Measurements from ENCODE around the gene ZDHHC4. TPM values are rescaled to one million over a fixed set of nuclear protein-coding genes. Genes with fewer than 3 reads are reported as not detected.
A peak's percentile ranks its signal among the peaks of the same experiment; 100 is the strongest.

The ZDHHC4 gene
- total and polyA plus RNA-seq, 2 of the 13 experiments (the other 11 are each of a cell fraction or from before 2014, with no cell fraction given): 83.2 to 188 TPM

GRCh38 chr7:6577369-6578113 is at the start of gene ZDHHC4 (continued):
- peak; percentile 89 for TF ChIP-seq GATAD1 (CRISPR knock-in tag; IDR thresholded peaks at IDR 0.05)
- TF ChIP-seq ZBTB34 (CRISPR knock-in tag; IDR thresholded peaks at IDR 0.05): no peak; the same call in 1 of the 2 replicates
- peak; percentile 47; the same call in 1 of the 2 replicates for TF ChIP-seq AKAP8 (CRISPR knock-in tag; IDR thresholded peaks at IDR 0.05)

GRCh38 chr7:6528401-6529130 is 48.7 kb upstream of the ZDHHC4 start:
- TF ChIP-seq HIVEP1 (CRISPR knock-in tag; IDR thresholded peaks at IDR 0.05) (0 out of 2 replicates have a peak, but pooled peaks have one; percentile 3), TBP (CRISPR knock-in tag; IDR thresholded peaks at IDR 0.05) (no peak)
- no peaks in the 10 kb centered on the region for H3K9me3 ChIP-seq (ENCODE audit: low read length)
- 37% methylated on average over 7 of the region's 13 CpGs for WGBS (ENCODE audit: low lambda C conversion rate)
- ChIA-PET CTCF (ENCODE audit: low intra/inter-chr PET ratio, low total read pairs) (interaction anchor here (1.5 kb wide), 1 partner anchor 61 kb away, joined by 3 read pairs; the partner anchor contains the start of gene INTS15), POLR2A (interaction anchor here (0.6 kb wide), 1 partner anchor 30 kb away, joined by 3 read pairs; no protein-coding TSS in a partner anchor)
- no TSS peak for BruUV-seq (replicated peaks)
- no peak overlapping the region for H2AFZ ChIP-seq (ENCODE audit: low read length)
- peaks cover 14 to 66% of the 10 kb centered on the region in 2 experiments for H3K27me3 ChIP-seq (ENCODE audit: control insufficient read depth in 1 of 2, insufficient read depth in 2 of 2, low read length in 2 of 2)
- H3K4me2 ChIP-seq (ENCODE audit: low read depth, low read length): no peak overlapping the region
- no peaks in the 10 kb centered on the region for H4K20me1 ChIP-seq (ENCODE audit: insufficient read depth, low read length)
- no peak overlapping the region for H3K27ac ChIP-seq (ENCODE audit: extremely low read length, insufficient read depth, low read length)
- in situ Hi-C loops (cut with HindIII; ENCODE audit: extremely low pct_ligation_motif_present, low pct_unique_long_range_greater_than_20kb) (no loop called here), intact Hi-C loops (cut with micrococcal nuclease; ENCODE audit: unreplicated experiment) (no loop called here)
- H3K4me3 ChIP-seq (replicated peaks in 1 of 3; ENCODE audit: insufficient read depth in 1 of 3, low read depth in 2 of 3, low read length in 3 of 3): no peak overlapping the region
- DNase-seq (ENCODE audit: low spot score): no peak
- H3K79me2 ChIP-seq (ENCODE audit: insufficient read depth, low read length): no peaks in the 10 kb centered on the region
- H3K36me3 ChIP-seq (replicated peaks in 1 of 2; ENCODE audit: control insufficient read depth in 1 of 2, insufficient read depth in 2 of 2, low read length in 2 of 2): no peaks in the 10 kb centered on the region
- H3K9ac ChIP-seq (ENCODE audit: insufficient read depth, low read depth, low read length): no peak overlapping the region
- no peak for ATAC-seq
- peaks cover 35% of the 10 kb centered on the region for H3K4me1 ChIP-seq (ENCODE audit: insufficient read depth, low read length)
- no peak for FAIRE-seq
